Endothelial cell of umbilical vein (primary cell): ENCODE measurements around the gene GUCA2A.

ENCODE experiments used
- CTCF ChIP-seq, 2 donors: IDR thresholded peaks; 1 replicate in 1 of 2; 2 replicates in 1 of 2; pipeline ENCODE4 v1.5.1; 2011; ENCODE audit warnings: low read length in 2 of 2, mild to moderate bottlenecking in 2 of 2, moderate library complexity in 2 of 2, control low read depth in 1 of 2, inconsistent platforms in 1 of 2, low read depth in 1 of 2; ENCODE audit not compliant: insufficient read depth in 1 of 2; ENCODE audit errors: extremely low read depth in 1 of 2
- FOS ChIP-seq: IDR thresholded peaks from 2 replicates; pipeline ENCODE4 v1.6.1; 2011; ENCODE audit warnings: mild to moderate bottlenecking, low read length, moderate library complexity, borderline replicate concordance; ENCODE audit not compliant: insufficient read depth
- POLR2A ChIP-seq: IDR thresholded peaks from 2 replicates; pipeline ENCODE4 v1.6.1; 2012; ENCODE audit warnings: low read depth, mild to moderate bottlenecking, control low read depth, low read length

DNA sequence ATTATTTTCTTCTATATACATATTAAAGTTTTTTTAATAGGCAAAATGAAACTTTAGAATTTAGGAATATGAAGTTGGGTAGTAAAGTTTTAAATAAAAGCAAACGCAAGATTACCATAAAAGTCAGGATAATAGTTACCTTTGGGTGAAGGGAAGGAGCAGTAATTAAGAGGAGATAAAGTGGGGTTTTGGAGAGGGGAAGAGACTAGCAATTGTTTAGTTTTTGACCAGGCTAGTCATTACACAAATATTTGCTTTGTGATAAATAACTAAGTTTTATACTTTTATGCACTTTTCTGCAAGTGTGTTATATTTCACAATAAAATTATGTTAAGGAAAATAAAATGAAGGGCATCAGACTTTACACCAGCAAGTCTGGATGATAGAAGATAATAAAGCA lies 39.0 kb downstream of the GUCA2A start:
- TF ChIP-seq CTCF (IDR thresholded peaks at IDR 0.05; ENCODE audit: extremely low read depth in 1 of 2, insufficient read depth in 1 of 2, low read depth in 1 of 2, low read length in 2 of 2) (no peak), FOS (no peak), POLR2A (no peak)
